Suprapubic skin (tissue), 4 donors: Measurements from ENCODE around the gene TFAP2A. TPM values are rescaled to one million over a fixed set of nuclear protein-coding genes. Genes with fewer than 3 reads are reported as not detected.

Experiments
- DNase-seq, 2 donors: peaks; one replicate each; pipeline ENCODE4 v3.0.0-alpha.2; 2019; ENCODE audit warnings: low spot score in 2 of 2
- H3K27ac ChIP-seq: fragments of 200-600 bp; sonication (generic); one replicate; pipeline ENCODE4 v1.5.1; 2019
- H3K27me3 ChIP-seq: fragments of 200-600 bp; sonication (generic); one replicate; pipeline ENCODE4 v1.5.1; 2019
- H3K36me3 ChIP-seq: fragments of 200-600 bp; sonication (generic); one replicate; pipeline ENCODE4 v1.5.1; 2019
- H3K4me1 ChIP-seq: fragments of 200-600 bp; sonication (generic); one replicate; pipeline ENCODE4 v1.5.1; 2019
- H3K4me3 ChIP-seq: fragments of 200-600 bp; sonication (generic); one replicate; pipeline ENCODE4 v1.5.1; 2019; ENCODE audit warnings: mild to moderate bottlenecking
- H3K9me3 ChIP-seq: fragments of 200-600 bp; sonication (generic); one replicate; pipeline ENCODE4 v1.5.1; 2019
- CTCF ChIP-seq, 2 donors: fragments of 200-600 bp in 1 of 2; fragments of 450-650 bp in 1 of 2; sonication (generic) in 1 of 2; IDR thresholded peaks; one replicate each; pipeline ENCODE4 v1.5.1; 2016 to 2019; ENCODE audit warnings: antibody characterized with exemption in 2 of 2, mild to moderate bottlenecking in 1 of 2, moderate library complexity in 1 of 2
- EP300 ChIP-seq: sonication (generic); formaldehyde crosslinking; IDR thresholded peaks from one replicate; pipeline ENCODE4 v1.6.1; 2017; ENCODE audit warnings: antibody characterized with exemption
- POLR2A ChIP-seq, 2 donors: fragments of 450-650 bp; IDR thresholded peaks; one replicate each; pipeline ENCODE4 v1.6.1; 2017; ENCODE audit warnings: antibody characterized with exemption in 2 of 2, mild to moderate bottlenecking in 2 of 2, moderate library complexity in 2 of 2
- POLR2AphosphoS5 ChIP-seq, 3 donors: sonication (generic); formaldehyde crosslinking; IDR thresholded peaks; one replicate each; pipeline ENCODE4 v1.6.1; 2017; ENCODE audit warnings: antibody characterized with exemption in 3 of 3
- WGBS: methylation state at CpG from one replicate; pipeline ENCODE4 v1.1.5; 2018; 5-methylcytosine and 5-hydroxymethylcytosine counted together
- total RNA-seq, 4 donors: library from RNA; depleted of rRNA; stranded (reverse); fragments of >200 nt; gene quantifications; one replicate each; pipeline ENCODE4 v1.1.0, GENCODE V29; 2016

The TFAP2A gene
- total RNA-seq, 4 donors from 2014 or later: 86.7 to 135 (median 91.9) TPM

GRCh38 chr6:10361428-10361827 is 53.4 kb downstream of the TFAP2A start:
- H3K27me3 ChIP-seq: no peaks in the 10 kb centered on the region
- H3K4me3 ChIP-seq: no peak overlapping the region
- no peaks in the 10 kb centered on the region for H3K4me1 ChIP-seq
- WGBS: 88% methylated on average over 4 of the region's 4 CpGs
- no peak overlapping the region for H3K27ac ChIP-seq
- H3K36me3 ChIP-seq: no peaks in the 10 kb centered on the region
- H3K9me3 ChIP-seq: no peaks in the 10 kb centered on the region
- TF ChIP-seq CTCF (IDR thresholded peaks at IDR 0.05) (no peak), EP300 (no peak), POLR2AphosphoS5 (IDR thresholded peaks at IDR 0.05) (no peak), POLR2A (IDR thresholded peaks at IDR 0.05) (no peak)
- DNase-seq: no peak

GRCh38 chr6:10359581-10359980 is 55.3 kb downstream of the TFAP2A start:
- WGBS: 83% methylated on average over 1 of the region's 1 CpG
- TF ChIP-seq POLR2A (IDR thresholded peaks at IDR 0.05) (no peak), CTCF (IDR thresholded peaks at IDR 0.05) (no peak), EP300 (no peak), POLR2AphosphoS5 (IDR thresholded peaks at IDR 0.05) (no peak)
- no peak for DNase-seq

GRCh38 chr6:10355115-10355702 is 59.7 kb downstream of the TFAP2A start:
- Histone ChIP-seq H3K27ac (peak overlapping the region; percentile 43), H3K9me3 (no peaks in the 10 kb centered on the region), H3K27me3 (no peaks in the 10 kb centered on the region)

More at GRCh38 chr6:10359581-10359980, 55.3 kb downstream of the TFAP2A start:
- Histone ChIP-seq H3K9me3 (no peaks in the 10 kb centered on the region), H3K27ac (no peak overlapping the region), H3K4me1 (peaks cover 3% of the 10 kb centered on the region), H3K36me3 (no peaks in the 10 kb centered on the region), H3K27me3 (no peaks in the 10 kb centered on the region), H3K4me3 (no peak overlapping the region)

GRCh38 chr6:10351791-10352190 is 63.1 kb downstream of the TFAP2A start:
- no peaks in the 10 kb centered on the region for H3K36me3 ChIP-seq
- TF ChIP-seq EP300: no peak
- TF ChIP-seq POLR2AphosphoS5 (IDR thresholded peaks at IDR 0.05): no peak
- TF ChIP-seq CTCF (IDR thresholded peaks at IDR 0.05): no peak
- TF ChIP-seq POLR2A (IDR thresholded peaks at IDR 0.05): no peak
- no peaks in the 10 kb centered on the region for H3K9me3 ChIP-seq
- peak overlapping the region; percentile 42 for H3K27ac ChIP-seq
- peaks cover 18% of the 10 kb centered on the region for H3K4me1 ChIP-seq
- DNase-seq: no peak
- no peaks in the 10 kb centered on the region for H3K27me3 ChIP-seq
- no peak overlapping the region for H3K4me3 ChIP-seq
- 25% methylated on average over 11 of the region's 12 CpGs for WGBS

More at GRCh38 chr6:10355115-10355702, 59.7 kb downstream of the TFAP2A start:
- Histone ChIP-seq H3K4me1 (peaks cover 11% of the 10 kb centered on the region), H3K4me3 (no peak overlapping the region), H3K36me3 (no peaks in the 10 kb centered on the region)
- no peak for DNase-seq
- WGBS: 41% methylated on average over 6 of the region's 6 CpGs
- TF ChIP-seq POLR2AphosphoS5 (IDR thresholded peaks at IDR 0.05): no peak
- TF ChIP-seq CTCF (IDR thresholded peaks at IDR 0.05): no peak
- no peak for TF ChIP-seq EP300
- no peak for TF ChIP-seq POLR2A (IDR thresholded peaks at IDR 0.05)

- TF ChIP-seq POLR2AphosphoS5 (IDR thresholded peaks at IDR 0.05): no peak
- TF ChIP-seq POLR2A (IDR thresholded peaks at IDR 0.05): no peak
- no peak for TF ChIP-seq CTCF (IDR thresholded peaks at IDR 0.05)
- no peak for TF ChIP-seq EP300
- Histone ChIP-seq H3K4me1 (peaks cover 17% of the 10 kb centered on the region), H3K4me3 (no peak overlapping the region), H3K9me3 (no peaks in the 10 kb centered on the region), H3K27me3 (no peaks in the 10 kb centered on the region), H3K36me3 (no peaks in the 10 kb centered on the region), H3K27ac (peak overlapping the region; percentile 54)
- DNase-seq: no peak
- 51% methylated on average over 2 of the region's 2 CpGs for WGBS
Observed at GRCh38 chr6:10350720-10351119, 64.2 kb downstream of the TFAP2A start.
